Epithelial cell of proximal tubule (primary cell): ENCODE measurements around the gene KRT28. TPM values are rescaled to one million over a fixed set of nuclear protein-coding genes. Genes with fewer than 3 reads are reported as not detected.

Experiments used
- DNase-seq: peaks from one replicate; pipeline ENCODE4 v3.0.0-alpha.2; 2011; ENCODE audit warnings: low read depth
- H3K4me3 ChIP-seq: 2 replicates; pipeline ENCODE4 v1.5.1; 2011; ENCODE audit warnings: low read depth, mild to moderate bottlenecking, low read length
- total RNA-seq: library from RNA; depleted of rRNA; stranded (reverse); fragments of >200 nt; gene quantifications from 2 replicates; pipeline ENCODE4 v1.2.3, GENCODE V29; 2015
- TF ChIP-seq, protein P1 (sequence below): conservative IDR thresholded peaks from 2 replicates; pipeline ENCODE4 v1.5.1; 2012; ENCODE audit warnings: low read depth, mild to moderate bottlenecking, low read length

Gene KRT28, protein sequence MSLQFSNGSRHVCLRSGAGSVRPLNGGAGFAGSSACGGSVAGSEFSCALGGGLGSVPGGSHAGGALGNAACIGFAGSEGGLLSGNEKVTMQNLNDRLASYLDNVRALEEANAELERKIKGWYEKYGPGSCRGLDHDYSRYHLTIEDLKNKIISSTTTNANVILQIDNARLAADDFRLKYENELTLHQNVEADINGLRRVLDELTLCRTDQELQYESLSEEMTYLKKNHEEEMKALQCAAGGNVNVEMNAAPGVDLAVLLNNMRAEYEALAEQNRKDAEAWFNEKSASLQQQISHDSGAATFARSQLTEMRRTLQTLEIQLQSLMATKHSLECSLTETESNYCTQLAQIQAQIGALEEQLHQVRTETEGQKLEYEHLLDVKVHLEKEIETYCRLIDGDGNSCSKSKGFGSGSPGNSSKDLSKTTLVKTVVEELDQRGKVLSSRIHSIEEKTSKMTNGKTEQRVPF
- total RNA-seq: not detected in 2 replicates

DNA sequence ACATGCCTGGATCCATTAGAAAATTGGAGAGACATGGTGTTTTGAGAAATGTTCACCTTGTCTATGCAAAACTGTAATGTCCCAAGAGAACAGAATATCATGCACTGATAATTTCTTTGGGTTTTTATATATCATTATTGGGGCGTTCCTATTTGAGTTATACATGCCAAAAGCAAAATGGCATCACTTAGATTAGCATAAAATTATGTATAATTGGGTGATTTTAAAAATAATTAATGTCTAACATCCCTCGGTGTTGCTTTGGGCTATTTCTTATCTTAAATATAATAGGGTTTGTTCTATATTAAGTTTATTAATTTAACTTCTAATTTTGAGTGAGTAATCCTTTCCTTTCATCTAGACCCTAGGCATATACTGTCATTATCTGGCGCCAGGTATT, at the start of gene KRT28:
TSS of gene KRT28 (minus strand) at position 101 of the 400 bp plus-strand sequence. CDS start at position 35, 66 bp downstream.
- TF ChIP-seq, protein P1, sequence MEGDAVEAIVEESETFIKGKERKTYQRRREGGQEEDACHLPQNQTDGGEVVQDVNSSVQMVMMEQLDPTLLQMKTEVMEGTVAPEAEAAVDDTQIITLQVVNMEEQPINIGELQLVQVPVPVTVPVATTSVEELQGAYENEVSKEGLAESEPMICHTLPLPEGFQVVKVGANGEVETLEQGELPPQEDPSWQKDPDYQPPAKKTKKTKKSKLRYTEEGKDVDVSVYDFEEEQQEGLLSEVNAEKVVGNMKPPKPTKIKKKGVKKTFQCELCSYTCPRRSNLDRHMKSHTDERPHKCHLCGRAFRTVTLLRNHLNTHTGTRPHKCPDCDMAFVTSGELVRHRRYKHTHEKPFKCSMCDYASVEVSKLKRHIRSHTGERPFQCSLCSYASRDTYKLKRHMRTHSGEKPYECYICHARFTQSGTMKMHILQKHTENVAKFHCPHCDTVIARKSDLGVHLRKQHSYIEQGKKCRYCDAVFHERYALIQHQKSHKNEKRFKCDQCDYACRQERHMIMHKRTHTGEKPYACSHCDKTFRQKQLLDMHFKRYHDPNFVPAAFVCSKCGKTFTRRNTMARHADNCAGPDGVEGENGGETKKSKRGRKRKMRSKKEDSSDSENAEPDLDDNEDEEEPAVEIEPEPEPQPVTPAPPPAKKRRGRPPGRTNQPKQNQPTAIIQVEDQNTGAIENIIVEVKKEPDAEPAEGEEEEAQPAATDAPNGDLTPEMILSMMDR: no peak
- DNase-seq: no peak
- no peak within 1 kb of the TSS for H3K4me3 ChIP-seq

DNA sequence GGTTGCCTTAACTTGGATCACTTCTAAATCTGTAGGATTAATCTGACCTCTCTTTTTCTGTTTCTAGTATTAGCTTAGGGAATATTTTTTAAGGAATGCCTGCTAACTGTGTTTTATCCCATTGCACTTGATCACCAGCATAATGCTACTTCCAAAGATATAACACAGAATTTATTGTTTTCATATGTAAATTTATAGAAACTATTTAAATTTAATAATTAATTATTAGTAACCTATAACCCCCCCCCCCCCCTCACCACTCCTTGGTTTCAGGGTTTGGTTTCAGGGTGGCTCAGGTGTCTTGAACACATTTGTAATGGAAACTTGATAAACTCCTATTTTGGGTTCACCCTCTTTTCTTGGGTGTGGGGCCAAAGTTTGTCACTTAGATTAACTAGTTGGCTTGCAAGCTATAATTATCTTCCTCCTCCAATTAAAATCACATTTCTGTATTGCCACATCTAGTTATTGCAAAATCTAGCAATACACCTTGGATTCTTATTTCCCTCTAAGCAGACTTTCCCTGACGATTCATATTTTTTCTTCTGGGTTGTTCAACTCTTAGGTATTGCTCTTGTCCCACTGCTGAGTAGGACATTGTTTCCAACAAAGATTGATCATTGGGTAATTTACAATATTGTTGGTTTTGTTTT, 49.0 kb upstream of the KRT28 start:
- TF ChIP-seq, protein P1: no peak
- DNase-seq: no peak
- no peak overlapping the region for H3K4me3 ChIP-seq

DNA sequence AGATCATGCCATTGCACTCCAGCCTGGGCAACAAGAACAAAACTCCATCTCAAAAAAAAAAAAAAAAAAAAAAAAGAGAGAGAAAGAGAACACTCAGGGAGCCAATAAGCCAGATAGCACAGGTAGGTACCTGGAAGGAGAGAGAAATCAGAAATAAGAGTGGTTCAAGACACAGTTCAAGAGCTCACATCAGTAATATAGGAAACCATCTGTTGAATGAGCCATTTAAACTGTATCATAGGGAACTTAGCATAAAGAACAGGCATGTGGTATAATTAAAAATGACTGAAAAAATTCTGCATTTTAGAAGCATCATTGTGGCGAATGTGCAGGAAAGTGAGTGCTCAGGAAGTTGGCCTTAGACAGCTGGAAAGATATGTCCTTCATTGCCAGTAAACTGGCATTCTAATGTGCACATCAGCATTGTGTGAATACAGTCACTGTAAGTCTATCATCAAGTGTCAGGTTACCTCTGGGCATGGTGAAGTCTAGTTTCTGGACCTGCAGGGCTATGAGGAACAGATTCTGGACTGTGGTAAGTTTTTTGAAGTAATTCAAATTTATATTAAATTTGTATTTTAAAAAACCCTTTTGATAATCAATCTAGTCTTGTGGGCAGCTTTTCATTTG, 46.9 kb upstream of the KRT28 start:
- DNase-seq: no peak

DNA sequence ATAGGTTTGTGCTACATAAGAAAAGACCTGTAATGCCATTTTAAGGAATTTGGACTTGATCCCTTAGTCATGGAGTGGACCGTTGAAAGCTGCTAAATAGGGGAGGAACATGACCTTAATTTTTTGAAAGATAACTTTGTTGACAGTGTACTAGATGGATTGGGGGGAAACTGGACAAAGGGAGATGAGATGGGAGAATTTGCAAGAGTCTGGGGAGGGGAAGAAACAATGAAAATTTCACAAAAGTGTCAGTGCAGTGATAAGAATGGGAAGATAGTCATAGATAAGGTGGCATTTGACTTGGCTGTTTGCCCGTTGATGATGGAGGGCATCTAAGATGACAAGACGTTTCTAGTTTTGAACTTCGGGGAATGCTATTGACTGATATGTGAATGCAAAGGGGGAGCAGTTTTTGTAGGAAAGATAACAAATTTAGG, 44.9 kb upstream of the KRT28 start:
- DNase-seq: no peak
- TF ChIP-seq, protein P1: no peak
- no peak overlapping the region for H3K4me3 ChIP-seq

More for the DNA sequence above, 46.9 kb upstream of the KRT28 start:
- H3K4me3 ChIP-seq: no peak overlapping the region
- TF ChIP-seq, protein P1: no peak

DNA sequence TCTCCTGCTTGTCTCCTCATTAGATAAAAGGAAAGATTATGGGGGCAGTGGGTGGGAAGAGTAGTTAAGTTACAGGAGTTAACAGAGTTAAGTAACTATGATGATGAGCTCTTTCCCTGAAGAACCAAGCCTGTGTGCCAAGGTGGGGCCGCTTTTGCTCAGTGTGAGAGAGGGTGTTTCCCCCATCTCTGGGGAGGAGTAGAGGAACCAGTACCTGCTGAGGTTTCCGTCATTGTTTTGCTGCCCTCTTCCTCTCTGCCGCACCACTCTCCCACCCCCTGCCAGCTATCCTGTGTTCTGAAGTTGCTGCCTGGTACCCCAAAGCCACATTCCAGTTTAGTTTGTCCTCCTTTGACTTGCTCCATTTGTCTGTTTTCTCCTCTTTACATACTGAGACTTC, 43.5 kb upstream of the KRT28 start:
- DNase-seq: no peak
- TF ChIP-seq, protein P1: no peak
- no peak overlapping the region for H3K4me3 ChIP-seq

DNA sequence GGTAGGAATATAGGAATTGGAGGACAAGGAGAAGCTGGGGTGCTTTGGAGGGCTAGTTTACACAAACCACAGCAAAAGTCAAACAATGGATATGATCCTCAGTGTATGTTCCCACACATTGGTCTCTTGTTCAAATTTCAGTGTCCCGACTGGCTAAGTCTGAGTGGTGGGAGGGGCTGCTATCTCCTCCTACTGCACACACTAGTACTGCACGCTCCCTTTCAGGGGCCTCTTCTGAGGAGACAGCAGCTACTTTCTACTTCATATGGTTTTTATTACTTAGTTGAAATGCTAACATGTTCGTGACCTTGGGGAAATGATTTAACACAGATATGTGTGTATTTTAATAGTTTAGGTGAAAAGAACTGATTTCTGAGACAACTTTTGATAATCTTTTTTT, 41.5 kb upstream of the KRT28 start:
- no peak overlapping the region for H3K4me3 ChIP-seq
- TF ChIP-seq, protein P1: no peak
- DNase-seq: no peak
